ENCODE results near the gene ZG16.

GRCh38 chr16:29818082-29818481 is 40.0 kb downstream of the ZG16 start:
- TF ChIP-seq ELF4 (IDR thresholded peaks at IDR 0.05) (no peak), L3MBTL2 (conservative IDR thresholded peaks at IDR 0.05) (no peak), NFRKB (IDR thresholded peaks at IDR 0.05) (no peak), FOXK2 (IDR thresholded peaks at IDR 0.05) (no peak), SUZ12 (IDR thresholded peaks at IDR 0.05) (no peak), PKNOX1 (IDR thresholded peaks at IDR 0.05) (no peak)
